ENCODE measurements around the gene ARNT2.

The ARNT2 gene

GRCh38 chr15:80503319-80503952 is 99.3 kb downstream of the ARNT2 start:
- H3K9me3 Mint-ChIP-seq: no peaks in the 10 kb centered on the region
- no peak overlapping the region for H3K27ac Mint-ChIP-seq
- DNase-seq: no peak
- H3K36me3 Mint-ChIP-seq (ENCODE audit: low read depth): peaks cover 12% of the 10 kb centered on the region
- TF ChIP-seq CTCF (IDR thresholded peaks at IDR 0.05): no peak
- peaks cover 4% of the 10 kb centered on the region for H3K27me3 Mint-ChIP-seq (ENCODE audit: low read depth, poor library complexity)
- H3K4me1 Mint-ChIP-seq: peaks cover 24% of the 10 kb centered on the region
- no peak overlapping the region for H3K4me3 Mint-ChIP-seq

- TF ChIP-seq CTCF (IDR thresholded peaks at IDR 0.05): no peak
- H3K27ac Mint-ChIP-seq: no peak overlapping the region
- DNase-seq: no peak
- peaks cover 18% of the 10 kb centered on the region for H3K36me3 Mint-ChIP-seq (ENCODE audit: low read depth)
- peaks cover 21% of the 10 kb centered on the region for H3K4me1 Mint-ChIP-seq
- no peak overlapping the region for H3K4me3 Mint-ChIP-seq
- H3K27me3 Mint-ChIP-seq (ENCODE audit: low read depth, poor library complexity): peaks cover 4% of the 10 kb centered on the region
- peaks cover 4% of the 10 kb centered on the region for H3K9me3 Mint-ChIP-seq
Measured at GRCh38 chr15:80504931-80505330, 100.7 kb downstream of the ARNT2 start.

- H3K36me3 Mint-ChIP-seq (ENCODE audit: low read depth): peaks cover 30% of the 10 kb centered on the region
- peaks cover 22% of the 10 kb centered on the region for H3K4me1 Mint-ChIP-seq
- no peak overlapping the region for H3K4me3 Mint-ChIP-seq
- H3K27me3 Mint-ChIP-seq (ENCODE audit: low read depth, poor library complexity): peaks cover 4% of the 10 kb centered on the region
- DNase-seq: no peak
- no peak overlapping the region for H3K27ac Mint-ChIP-seq
- no peak for TF ChIP-seq CTCF (IDR thresholded peaks at IDR 0.05)
- peaks cover 8% of the 10 kb centered on the region for H3K9me3 Mint-ChIP-seq
Measured at GRCh38 chr15:80506286-80506893, 102.2 kb downstream of the ARNT2 start.

- Mint-ChIP-seq H3K27me3 (ENCODE audit: low read depth, poor library complexity) (peaks cover 4% of the 10 kb centered on the region), H3K4me1 (peaks cover 16% of the 10 kb centered on the region), H3K9me3 (peaks cover 8% of the 10 kb centered on the region), H3K4me3 (no peak overlapping the region), H3K36me3 (ENCODE audit: low read depth) (peaks cover 27% of the 10 kb centered on the region), H3K27ac (no peak overlapping the region)
- no peak for TF ChIP-seq CTCF (IDR thresholded peaks at IDR 0.05)
- no peak for DNase-seq
Measured at GRCh38 chr15:80507131-80507530, 102.9 kb downstream of the ARNT2 start.

GRCh38 chr15:80507638-80508316 is 103.6 kb downstream of the ARNT2 start:
- Mint-ChIP-seq H3K4me1 (peaks cover 10% of the 10 kb centered on the region), H3K27ac (no peak overlapping the region), H3K4me3 (no peak overlapping the region), H3K9me3 (peaks cover 8% of the 10 kb centered on the region), H3K27me3 (ENCODE audit: low read depth, poor library complexity) (peaks cover 1% of the 10 kb centered on the region), H3K36me3 (ENCODE audit: low read depth) (peaks cover 21% of the 10 kb centered on the region)
- no peak for TF ChIP-seq CTCF (IDR thresholded peaks at IDR 0.05)
- no peak for DNase-seq

All from nephron progenitor cell (in vitro differentiated cells).